Psoas muscle (tissue), 8 donors: Measurements from ENCODE around the gene LCN15. TPM values are rescaled to one million over a fixed set of nuclear protein-coding genes. Genes with fewer than 3 reads are reported as not detected.

Source experiments
- ATAC-seq, 4 donors: fragments of 200-7000 bp; cut with Tn5 transposase; one replicate each; pipeline ENCODE4 v1.9.1; 2020; ENCODE audit warnings: moderate library complexity in 3 of 4, mild to moderate bottlenecking in 2 of 4
- DNase-seq, 2 donors: peaks; one replicate each; pipeline ENCODE4 v3.0.0-alpha.2; 2020
- H3K27ac ChIP-seq: fragments of 200-600 bp; one replicate; pipeline ENCODE4 v1.8.0; 2022
- H3K27me3 ChIP-seq, 3 donors: fragments of 200-600 bp in 1 of 3; one replicate each; pipeline versions ENCODE4 v1.6.1 to v1.8.0; 2013 to 2022; ENCODE audit warnings: low read length in 2 of 3, mild to moderate bottlenecking in 2 of 3, moderate library complexity in 1 of 3; ENCODE audit not compliant: insufficient read depth in 3 of 3
- H3K36me3 ChIP-seq, 2 donors: fragments of 200-600 bp in 1 of 2; one replicate each; pipeline versions ENCODE4 v1.6.1 to v1.8.0; 2013 to 2022; ENCODE audit warnings: low read depth in 1 of 2, mild to moderate bottlenecking in 1 of 2, moderate library complexity in 1 of 2; ENCODE audit not compliant: insufficient read depth in 1 of 2
- H3K4me1 ChIP-seq: fragments of 200-600 bp; one replicate; pipeline ENCODE4 v1.8.0; 2022
- H3K4me3 ChIP-seq: fragments of 200-600 bp; one replicate; pipeline ENCODE4 v1.8.0; 2022; ENCODE audit warnings: mild to moderate bottlenecking
- H3K9me3 ChIP-seq: fragments of 200-600 bp; one replicate; pipeline ENCODE4 v1.8.0; 2022
- CTCF ChIP-seq: fragments of 200-600 bp; IDR thresholded peaks from one replicate; pipeline ENCODE4 v1.8.0; 2022; ENCODE audit warnings: antibody characterized with exemption
- WGBS, 3 donors: extraction: QIAGEN DNeasy Blood & Tissue Kit; methylation state at CpG; one replicate each; pipeline versions ENCODE4 v1.1.6 to v1.1.7; 2013; 5-methylcytosine and 5-hydroxymethylcytosine counted together
- intact Hi-C, 2 donors: fragments of 100-400 bp; cut with DNase I; formaldehyde crosslinking; loops; one replicate each; pipeline versions ENCODE4 v1.11.0 to v1.14.2; 2022
- polyA plus RNA-seq, 3 donors: library from polyadenylated mRNA; stranded (reverse); fragments of 200-250 nt; gene quantifications; one replicate each; pipeline ENCODE4 v1.2.3, GENCODE V29; 2013
- total RNA-seq, 4 donors: library from RNA; stranded (reverse); fragmentation: NEBNext Ultra II Directional in 2 of 4; extraction: Animal tissue kit (Norgen Biotek cat#: 25700) in 2 of 4; gene quantifications; one replicate each; pipeline versions ENCODE4 v1.2.1 to v1.2.4, GENCODE V29; 2021 to 2023
- donor health status: healthy with polysubstance abuse.
- donor health status: DM: no; HTN: no; CAD: no; lungs with moderate emphysema.
- donor health status: Bipolar disorder and iron deficiency.
- donor health status: healthy.
- donor health status: DM: yes; HTN: yes; CAD: no.
- donor health status: DM: no; HTN: no; CAD: no.
- donor health status: DM: no; HTN: no; CAD: no.
- donor health status: DM: yes; HTN: yes; CAD: no.

LCN15 gene
- total and polyA plus RNA-seq, 7 donors, result 0.14 to 1.4 (median 0.22) TPM; not detected in 4

DNA sequence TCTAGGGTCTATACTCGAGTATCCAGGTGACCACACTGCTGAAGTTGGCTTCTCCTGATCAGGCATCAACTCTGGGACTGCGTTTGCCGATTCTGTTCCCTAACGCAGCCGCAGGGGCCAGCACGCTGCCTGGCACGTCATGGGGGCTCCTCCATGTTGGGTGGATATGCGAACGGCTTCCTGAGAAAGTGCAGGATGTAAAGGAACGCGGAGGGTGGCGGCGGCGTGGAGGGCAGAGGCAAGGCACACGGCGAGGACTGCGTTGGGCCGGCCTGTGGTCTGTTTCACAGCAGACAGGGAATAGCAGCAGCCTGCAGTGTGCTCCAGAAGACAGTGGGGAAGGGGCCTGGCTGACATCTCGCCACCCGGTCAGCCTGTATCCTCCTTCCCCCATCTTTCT is 25.4 kb downstream of the LCN15 start:
- DNase-seq (no peak), ATAC-seq (no peak)
- 86 to 88% (median 87%) methylated on average over 20 of the region's 20 CpGs for WGBS, 3 donors
- H3K27me3 ChIP-seq, result peaks cover 0 to 39% (median 16%) of the 10 kb centered on the region in 3 donors
- no peaks in the 10 kb centered on the region for H3K36me3 ChIP-seq
- no peaks in the 10 kb centered on the region for H3K4me1 ChIP-seq
- no peak overlapping the region for H3K4me3 ChIP-seq
- H3K9me3 ChIP-seq, result no peaks in the 10 kb centered on the region
- intact Hi-C loops, result no loop called here
- no peak overlapping the region for H3K27ac ChIP-seq
- TF ChIP-seq CTCF, result no peak

DNA sequence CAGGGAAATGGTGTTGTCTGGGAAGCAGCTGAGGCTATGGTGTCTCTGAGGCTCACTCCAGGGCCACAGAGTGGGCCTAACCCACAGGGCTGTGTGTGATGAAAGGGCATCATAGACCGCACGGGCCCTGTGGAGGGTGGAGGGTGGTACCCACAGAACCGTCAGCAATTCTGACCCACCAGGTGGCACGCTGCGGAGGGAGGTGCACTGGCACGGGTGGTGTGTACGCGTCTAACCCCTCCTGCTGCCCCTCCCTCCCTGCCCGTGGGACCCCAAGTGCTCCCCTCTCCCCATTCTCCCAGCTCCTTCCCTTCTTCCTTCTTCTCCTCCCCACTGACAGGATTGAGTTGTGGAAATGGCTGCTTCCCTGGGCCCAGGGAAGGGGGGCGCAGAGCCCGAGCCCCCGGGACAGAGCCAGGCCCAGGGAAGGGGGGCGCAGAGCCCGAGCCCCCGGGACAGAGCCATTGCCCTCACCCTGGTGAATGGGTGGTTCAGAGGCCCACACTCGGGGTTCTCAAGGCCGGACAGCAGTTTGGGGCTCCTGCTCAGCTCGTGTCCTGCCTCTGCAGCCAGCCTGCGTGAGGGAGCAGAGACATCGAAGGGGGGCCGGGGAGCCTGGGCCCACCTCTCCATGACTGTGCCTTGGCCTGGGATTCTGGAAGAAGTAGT is 28.4 kb downstream of the LCN15 start:
- peaks cover 0 to 9% (median 5%) of the 10 kb centered on the region in 3 donors for H3K27me3 ChIP-seq
- no peak for ATAC-seq
- WGBS, 3 donors, result 78 to 87% (median 87%) methylated on average over 19 to 21 of the region's 21 CpGs
- no peaks in the 10 kb centered on the region for H3K36me3 ChIP-seq
- no peak for DNase-seq
- H3K9me3 ChIP-seq, result no peaks in the 10 kb centered on the region
- H3K4me3 ChIP-seq, result no peak overlapping the region
- TF ChIP-seq CTCF, result no peak
- H3K4me1 ChIP-seq, result no peaks in the 10 kb centered on the region
- intact Hi-C loops, result no loop called here
- H3K27ac ChIP-seq, result no peak overlapping the region

- H3K27ac ChIP-seq, result no peak overlapping the region
- H3K9me3 ChIP-seq, result no peaks in the 10 kb centered on the region
- H3K27me3 ChIP-seq, result peaks cover 0 to 5% (median 0%) of the 10 kb centered on the region in 3 donors
- DNase-seq, result no peak
- no peak for TF ChIP-seq CTCF
- no peaks in the 10 kb centered on the region for H3K36me3 ChIP-seq
- H3K4me3 ChIP-seq, result no peak overlapping the region
- ATAC-seq, result no peak
- no peaks in the 10 kb centered on the region for H3K4me1 ChIP-seq
- intact Hi-C loops, result no loop called here
- 68 to 78% (median 73%) methylated on average over 12 of the region's 12 CpGs for WGBS, 3 donors
These were observed 29.4 kb downstream of the LCN15 start for GRCh38 chr9:136734837-136735496.

DNA sequence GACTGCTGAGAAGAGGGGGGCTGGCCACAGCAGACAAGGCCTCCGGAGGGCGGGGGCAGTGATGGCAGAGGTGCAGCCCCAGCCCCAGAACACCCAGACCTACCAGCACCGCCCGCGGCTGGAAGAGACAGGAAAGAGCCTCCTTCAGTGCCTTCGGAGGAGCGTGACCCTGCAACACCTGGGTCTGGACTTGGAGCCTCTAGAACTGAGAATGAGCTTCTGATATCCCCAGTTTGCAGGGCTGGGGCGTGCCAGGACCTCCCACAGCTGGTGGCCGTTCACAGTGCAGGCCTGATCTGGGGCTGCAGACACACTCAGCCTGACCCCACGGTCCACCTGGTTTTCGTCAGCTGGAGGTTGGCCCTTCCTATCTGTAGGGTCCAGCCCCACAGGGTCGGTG is 30.7 kb downstream of the LCN15 start:
- Histone ChIP-seq H3K9me3 (no peaks in the 10 kb centered on the region), H3K36me3 (no peaks in the 10 kb centered on the region), H3K27me3 (peaks cover 0 to 2% (median 0%) of the 10 kb centered on the region in 3 donors), H3K4me1 (peaks cover 8% of the 10 kb centered on the region), H3K27ac (no peak overlapping the region), H3K4me3 (no peak overlapping the region)
- 81 to 84% (median 83%) methylated on average over 12 of the region's 12 CpGs for WGBS, 3 donors
- ATAC-seq, result no peak
- intact Hi-C loops, result no loop called here
- TF ChIP-seq CTCF, result no peak
- no peak for DNase-seq
